ENCODE measurements around the gene WDSUB1. TPM values are rescaled to one million over a fixed set of nuclear protein-coding genes. Genes with fewer than 3 reads are reported as not detected.

The WDSUB1 gene
- 7.5 TPM for total RNA-seq
- long read RNA-seq, transcript WDSUB1-202 (11 exons, 1,912 nt) = major isoform, 22 of 40 reads
- long read RNA-seq, partial matches to known transcripts = 1 of 40 reads
- long read RNA-seq, other reads (novel, unspliced or antisense) = 15 of 40 reads

- DNase-seq (ENCODE audit: low spot score) = no peak
Measured at GRCh38 chr2:159285929-159286708, at the start of gene WDSUB1. Gene WDSUB1 (minus strand): TSS chr2:159286703. CDS start chr2:159283069, 3,634 bp downstream.

- no peak for DNase-seq (ENCODE audit: low spot score)
Measured at GRCh38 chr2:159326569-159327255, 40.2 kb upstream of the WDSUB1 start.

- no peak for DNase-seq (ENCODE audit: low spot score)
Measured at GRCh38 chr2:159322419-159322818, 35.9 kb upstream of the WDSUB1 start.

- DNase-seq (ENCODE audit: low spot score) = no peak
Measured at GRCh38 chr2:159317392-159318088, 31.0 kb upstream of the WDSUB1 start.

GRCh38 chr2:159307942-159308341 is 21.4 kb upstream of the WDSUB1 start:
- DNase-seq (ENCODE audit: low spot score) = no peak

GRCh38 chr2:159300586-159300985 is 14.1 kb upstream of the WDSUB1 start:
- DNase-seq (ENCODE audit: low spot score) = no peak

GRCh38 chr2:159298967-159299366 is 12.5 kb upstream of the WDSUB1 start:
- no peak for DNase-seq (ENCODE audit: low spot score)

GRCh38 chr2:159297042-159297707 is 10.7 kb upstream of the WDSUB1 start:
- no peak for DNase-seq (ENCODE audit: low spot score)

GRCh38 chr2:159292157-159292556 is 5.7 kb upstream of the WDSUB1 start:
- no peak for DNase-seq (ENCODE audit: low spot score)

- no peak for DNase-seq (ENCODE audit: low spot score)
Measured at GRCh38 chr2:159290289-159290907, 3.9 kb upstream of the WDSUB1 start.

GRCh38 chr2:159287733-159288132 is 1.2 kb upstream of the WDSUB1 start:
- no peak for DNase-seq (ENCODE audit: low spot score)

- DNase-seq (ENCODE audit: low spot score) = peak; percentile 98
Measured at GRCh38 chr2:159286709-159287441, 372 bp upstream of the WDSUB1 start.

GRCh38 chr2:159285433-159285832 is 1.1 kb downstream of the WDSUB1 start:
- no peak for DNase-seq (ENCODE audit: low spot score)

- no peak for DNase-seq (ENCODE audit: low spot score)
Measured at GRCh38 chr2:159283529-159283928, 3.0 kb downstream of the WDSUB1 start.

GRCh38 chr2:159281002-159281401 is 5.5 kb downstream of the WDSUB1 start:
- no peak for DNase-seq (ENCODE audit: low spot score)

- DNase-seq (ENCODE audit: low spot score) = no peak
Measured at GRCh38 chr2:159279700-159280099, 6.8 kb downstream of the WDSUB1 start.

- DNase-seq (ENCODE audit: low spot score) = no peak
Measured at GRCh38 chr2:159275111-159275510, 11.4 kb downstream of the WDSUB1 start.

- DNase-seq (ENCODE audit: low spot score) = no peak
Measured at GRCh38 chr2:159272156-159272555, 14.3 kb downstream of the WDSUB1 start.

GRCh38 chr2:159270744-159271379 is 15.6 kb downstream of the WDSUB1 start:
- DNase-seq (ENCODE audit: low spot score) = no peak

- no peak for DNase-seq (ENCODE audit: low spot score)
Measured at GRCh38 chr2:159267921-159268320, 18.6 kb downstream of the WDSUB1 start.

Measured in mesenteric fat pad (tissue), 1 donor.